Uterus (tissue), 2 donors: ENCODE data around the gene INSC.

Experiments
- POLR2A ChIP-seq, 2 donors: fragments of 450-650 bp; IDR thresholded peaks; one replicate each; pipeline ENCODE4 v1.6.1; 2016; ENCODE audit warnings: antibody characterized with exemption in 2 of 2, mild to moderate bottlenecking in 1 of 2, moderate library complexity in 1 of 2
- TF ChIP-seq, protein P1 (sequence below), 4 experiments: fragments of 200-600 bp in 2 of 4; fragments of 450-650 bp in 2 of 4; sonication (generic) in 2 of 4; IDR thresholded peaks; one replicate each; pipeline ENCODE4 v1.5.1; 2016 to 2019; ENCODE audit warnings: antibody characterized with exemption in 4 of 4, mild to moderate bottlenecking in 2 of 4, moderate library complexity in 1 of 4

DNA sequence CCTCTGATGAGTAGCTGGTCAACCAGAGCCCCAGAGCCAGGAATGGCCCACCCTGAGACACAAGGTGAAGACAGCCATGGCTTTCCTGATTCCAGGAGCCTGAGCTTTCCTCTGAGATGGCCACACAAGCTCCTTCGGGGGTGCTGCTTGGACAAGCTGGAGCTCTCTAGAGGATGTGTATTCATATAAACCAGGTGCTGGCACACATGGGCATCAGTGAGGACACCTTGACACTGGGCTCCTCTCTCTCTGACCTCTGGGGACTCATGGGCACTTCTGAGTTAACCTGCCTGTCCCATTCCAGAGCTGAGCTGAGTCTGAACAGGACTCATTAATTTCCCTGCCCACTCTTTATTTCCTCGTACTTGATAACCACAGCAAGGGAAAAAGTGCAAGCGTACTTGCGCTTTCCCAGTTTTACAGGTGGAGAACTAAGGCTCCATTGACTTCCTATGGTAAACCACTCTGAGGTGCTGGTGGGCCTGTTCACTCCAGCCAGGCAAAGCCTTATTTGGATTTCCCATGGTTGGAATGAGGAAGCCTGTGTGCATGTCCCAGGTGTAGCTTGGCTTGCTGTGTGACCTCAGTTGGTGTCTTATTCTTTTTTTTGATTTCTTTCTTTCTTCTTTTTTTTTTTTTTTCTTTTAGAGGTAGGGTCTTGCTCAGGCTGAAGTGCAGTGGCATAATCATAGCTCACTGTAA, 25.4 kb downstream of the INSC start:
- TF ChIP-seq, protein P1, sequence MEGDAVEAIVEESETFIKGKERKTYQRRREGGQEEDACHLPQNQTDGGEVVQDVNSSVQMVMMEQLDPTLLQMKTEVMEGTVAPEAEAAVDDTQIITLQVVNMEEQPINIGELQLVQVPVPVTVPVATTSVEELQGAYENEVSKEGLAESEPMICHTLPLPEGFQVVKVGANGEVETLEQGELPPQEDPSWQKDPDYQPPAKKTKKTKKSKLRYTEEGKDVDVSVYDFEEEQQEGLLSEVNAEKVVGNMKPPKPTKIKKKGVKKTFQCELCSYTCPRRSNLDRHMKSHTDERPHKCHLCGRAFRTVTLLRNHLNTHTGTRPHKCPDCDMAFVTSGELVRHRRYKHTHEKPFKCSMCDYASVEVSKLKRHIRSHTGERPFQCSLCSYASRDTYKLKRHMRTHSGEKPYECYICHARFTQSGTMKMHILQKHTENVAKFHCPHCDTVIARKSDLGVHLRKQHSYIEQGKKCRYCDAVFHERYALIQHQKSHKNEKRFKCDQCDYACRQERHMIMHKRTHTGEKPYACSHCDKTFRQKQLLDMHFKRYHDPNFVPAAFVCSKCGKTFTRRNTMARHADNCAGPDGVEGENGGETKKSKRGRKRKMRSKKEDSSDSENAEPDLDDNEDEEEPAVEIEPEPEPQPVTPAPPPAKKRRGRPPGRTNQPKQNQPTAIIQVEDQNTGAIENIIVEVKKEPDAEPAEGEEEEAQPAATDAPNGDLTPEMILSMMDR (IDR thresholded peaks at IDR 0.05) = no peak
- no peak for TF ChIP-seq POLR2A (IDR thresholded peaks at IDR 0.05)
